Measurements from ENCODE around the gene NSFL1C. TPM values are rescaled to one million over a fixed set of nuclear protein-coding genes. Genes with fewer than 3 reads are reported as not detected.

The NSFL1C gene
- total and polyA plus RNA-seq, 9 of the 15 experiments (the other 6 are each of a cell fraction or from before 2014, with no cell fraction given) = 20.8 to 119 (median 47.0) TPM

- peak; percentile 61; the same call in 1 of the 2 replicates for TF ChIP-seq ZBTB40 (IDR thresholded peaks at IDR 0.05)
- TF ChIP-seq ZBTB40 (CRISPR knock-in tag; IDR thresholded peaks at IDR 0.05) = no peak
- TF ChIP-seq STAT5A (IDR thresholded peaks at IDR 0.05; ENCODE audit: borderline replicate concordance, low read length) = peak; percentile 92
- TF ChIP-seq VEZF1 (CRISPR knock-in tag; IDR thresholded peaks at IDR 0.05) = no peak
- TF ChIP-seq MCM3 (IDR thresholded peaks at IDR 0.05) = no peak
- TF ChIP-seq SOX6 (IDR thresholded peaks at IDR 0.05) = peak; percentile 48; the same call in 1 of the 2 replicates
- peak; percentile 38; the same call in 1 of the 2 replicates for TF ChIP-seq ATF3 (IDR thresholded peaks at IDR 0.05)
- TF ChIP-seq ATF3 (CRISPR knock-in tag; conservative IDR thresholded peaks at IDR 0.05) = no peak
- TF ChIP-seq RHOXF2B (CRISPR knock-in tag; conservative IDR thresholded peaks at IDR 0.05) = no peak
- no peak for TF ChIP-seq RAD21 (CRISPR knock-in tag; conservative IDR thresholded peaks at IDR 0.05 in 1 of 2, IDR thresholded peaks at IDR 0.05 in 1 of 2)
- no peak for TF ChIP-seq FOXK1 (CRISPR knock-in tag; IDR thresholded peaks at IDR 0.05; ENCODE audit: borderline replicate concordance)
- peak; percentile 98 for TF ChIP-seq MEIS2 (IDR thresholded peaks at IDR 0.05; ENCODE audit: partially characterized antibody)
- TF ChIP-seq ZNF277 (CRISPR knock-in tag; IDR thresholded peaks at IDR 0.05; ENCODE audit: borderline replicate concordance) = no peak
- TF ChIP-seq CBFA2T3 (IDR thresholded peaks at IDR 0.05) = peak; percentile 56
- TF ChIP-seq NCOA4 (IDR thresholded peaks at IDR 0.05; ENCODE audit: partially characterized antibody) = no peak
Observed at GRCh38 chr20:1434571-1435336, 31.9 kb downstream of the NSFL1C start (continued).
